Ishikawa (cell line): ENCODE measurements around the gene RHBDD1.

Experiments
- CREB1 ChIP-seq: IDR thresholded peaks from 2 replicates; pipeline ENCODE4 v1.6.1; 2012; ENCODE audit warnings: low read depth
- EGR1 ChIP-seq: IDR thresholded peaks from 2 replicates; pipeline ENCODE4 v1.6.1; 2012
- EP300 ChIP-seq: IDR thresholded peaks from 2 replicates; pipeline ENCODE4 v1.6.1; 2012; ENCODE audit warnings: borderline replicate concordance
- FOXM1 ChIP-seq: IDR thresholded peaks from 2 replicates; pipeline ENCODE4 v1.6.1; 2012; ENCODE audit warnings: low read depth, borderline replicate concordance
- RAD21 ChIP-seq: IDR thresholded peaks from 2 replicates; pipeline ENCODE4 v1.6.1; 2012; ENCODE audit warnings: low read depth
- REST ChIP-seq: IDR thresholded peaks from 2 replicates; pipeline ENCODE4 v1.6.1; 2012; ENCODE audit warnings: low read depth, mild to moderate bottlenecking
- TAF1 ChIP-seq: IDR thresholded peaks from 2 replicates; pipeline ENCODE4 v1.6.1; 2012; ENCODE audit warnings: low read depth, mild to moderate bottlenecking
- USF1 ChIP-seq: IDR thresholded peaks from 2 replicates; pipeline ENCODE4 v1.6.1; 2012
- YY1 ChIP-seq: IDR thresholded peaks from 2 replicates; pipeline ENCODE4 v1.6.1; 2012; ENCODE audit warnings: low read depth
- ZBTB7A ChIP-seq: IDR thresholded peaks from 2 replicates; pipeline ENCODE4 v1.6.1; 2012; ENCODE audit warnings: low read depth

- TF ChIP-seq REST (no peak), EGR1 (no peak), TAF1 (no peak), EP300 (no peak), RAD21 (no peak), FOXM1 (no peak), CREB1 (no peak), ZBTB7A (no peak), YY1 (no peak), USF1 (no peak)
These were observed 181.0 kb downstream of the RHBDD1 start for GRCh38 chr2:227016894-227017293.
